ENCODE measurements around the gene CDHR2. TPM values are rescaled to one million over a fixed set of nuclear protein-coding genes. Genes with fewer than 3 reads are reported as not detected.

The CDHR2 gene, protein sequence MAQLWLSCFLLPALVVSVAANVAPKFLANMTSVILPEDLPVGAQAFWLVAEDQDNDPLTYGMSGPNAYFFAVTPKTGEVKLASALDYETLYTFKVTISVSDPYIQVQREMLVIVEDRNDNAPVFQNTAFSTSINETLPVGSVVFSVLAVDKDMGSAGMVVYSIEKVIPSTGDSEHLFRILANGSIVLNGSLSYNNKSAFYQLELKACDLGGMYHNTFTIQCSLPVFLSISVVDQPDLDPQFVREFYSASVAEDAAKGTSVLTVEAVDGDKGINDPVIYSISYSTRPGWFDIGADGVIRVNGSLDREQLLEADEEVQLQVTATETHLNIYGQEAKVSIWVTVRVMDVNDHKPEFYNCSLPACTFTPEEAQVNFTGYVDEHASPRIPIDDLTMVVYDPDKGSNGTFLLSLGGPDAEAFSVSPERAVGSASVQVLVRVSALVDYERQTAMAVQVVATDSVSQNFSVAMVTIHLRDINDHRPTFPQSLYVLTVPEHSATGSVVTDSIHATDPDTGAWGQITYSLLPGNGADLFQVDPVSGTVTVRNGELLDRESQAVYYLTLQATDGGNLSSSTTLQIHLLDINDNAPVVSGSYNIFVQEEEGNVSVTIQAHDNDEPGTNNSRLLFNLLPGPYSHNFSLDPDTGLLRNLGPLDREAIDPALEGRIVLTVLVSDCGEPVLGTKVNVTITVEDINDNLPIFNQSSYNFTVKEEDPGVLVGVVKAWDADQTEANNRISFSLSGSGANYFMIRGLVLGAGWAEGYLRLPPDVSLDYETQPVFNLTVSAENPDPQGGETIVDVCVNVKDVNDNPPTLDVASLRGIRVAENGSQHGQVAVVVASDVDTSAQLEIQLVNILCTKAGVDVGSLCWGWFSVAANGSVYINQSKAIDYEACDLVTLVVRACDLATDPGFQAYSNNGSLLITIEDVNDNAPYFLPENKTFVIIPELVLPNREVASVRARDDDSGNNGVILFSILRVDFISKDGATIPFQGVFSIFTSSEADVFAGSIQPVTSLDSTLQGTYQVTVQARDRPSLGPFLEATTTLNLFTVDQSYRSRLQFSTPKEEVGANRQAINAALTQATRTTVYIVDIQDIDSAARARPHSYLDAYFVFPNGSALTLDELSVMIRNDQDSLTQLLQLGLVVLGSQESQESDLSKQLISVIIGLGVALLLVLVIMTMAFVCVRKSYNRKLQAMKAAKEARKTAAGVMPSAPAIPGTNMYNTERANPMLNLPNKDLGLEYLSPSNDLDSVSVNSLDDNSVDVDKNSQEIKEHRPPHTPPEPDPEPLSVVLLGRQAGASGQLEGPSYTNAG (N-terminal part only)
- 10 to 100 TPM; 15.0 to 25.7 (median 21.7) TPM for polyA plus RNA-seq (ENCODE audit: insufficient read length in 4 of 4)

- DNase-seq (ENCODE audit: low read depth in 4 of 4, low spot score in 2 of 4): no peak
These were observed at the start of gene CDHR2 for GRCh38 chr5:176548967-176549444. Gene CDHR2, plus strand, starts transcription at chr5:176549342. Its CDS starts 16,011 bp downstream, at chr5:176565353.

GRCh38 chr5:176500511-176500910, 48.6 kb upstream of the CDHR2 start:
- no peak for DNase-seq (ENCODE audit: low read depth in 4 of 4, low spot score in 2 of 4)

DNA sequence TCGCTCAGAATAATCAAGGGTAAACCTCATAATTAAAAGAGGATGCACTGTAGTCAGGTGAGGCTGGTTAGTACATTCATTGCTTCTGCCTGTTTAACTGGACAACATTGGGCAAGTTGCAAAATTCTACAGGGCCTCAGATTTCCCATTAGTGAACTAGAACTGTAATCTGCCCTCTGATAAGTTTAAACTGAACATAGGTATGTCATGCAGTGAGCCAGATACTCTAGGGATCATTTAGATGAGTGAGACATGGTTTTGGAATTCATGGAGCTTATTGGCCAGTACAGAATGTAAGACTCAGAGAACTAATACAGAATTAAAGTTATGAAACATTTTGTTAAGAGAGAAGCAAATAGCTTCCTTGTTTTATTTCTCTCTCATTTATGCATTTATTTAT, 47.8 kb upstream of the CDHR2 start:
- no peak for DNase-seq (ENCODE audit: low read depth in 4 of 4, low spot score in 2 of 4)

DNA sequence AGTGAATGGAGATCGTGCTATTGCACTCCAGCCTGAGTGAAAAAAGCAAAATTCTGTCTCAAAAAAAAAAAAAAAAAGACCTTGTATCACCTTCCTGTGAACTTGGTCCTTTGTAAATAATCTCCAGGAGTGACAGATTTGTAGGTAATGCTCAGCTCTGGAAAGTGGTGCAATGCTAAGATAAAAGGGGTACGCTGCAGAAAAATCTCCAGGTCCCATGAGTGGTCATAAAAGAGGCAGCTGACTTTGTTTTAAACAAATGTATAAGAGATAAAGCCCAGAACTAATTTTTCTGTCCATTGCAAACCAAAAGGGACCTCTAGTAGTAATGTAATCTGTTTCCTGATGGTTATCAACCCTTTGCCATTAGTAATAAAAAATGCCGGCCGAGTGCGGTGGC, 45.6 kb upstream of the CDHR2 start:
- no peak for DNase-seq (ENCODE audit: low read depth in 4 of 4, low spot score in 2 of 4)

DNA sequence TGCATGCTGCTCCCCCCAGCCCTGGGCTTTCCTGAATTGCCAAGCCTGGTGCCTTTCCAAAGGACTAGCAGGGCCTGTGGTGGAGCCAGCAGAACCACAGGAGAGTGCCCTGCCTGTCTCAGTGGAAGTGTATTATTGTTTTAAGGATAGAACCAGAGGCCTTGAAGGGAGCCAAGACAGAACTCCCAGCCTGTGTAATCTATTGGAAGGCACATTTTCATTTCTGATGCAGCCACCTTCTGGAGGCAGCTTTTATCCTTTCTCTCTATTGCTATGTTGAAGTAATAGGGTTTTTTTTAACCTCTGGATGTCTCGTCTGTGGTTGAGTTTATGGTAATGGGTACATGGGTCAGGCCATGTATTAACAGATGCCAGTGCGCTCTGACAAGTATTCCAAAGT, 41.2 kb upstream of the CDHR2 start:
- no peak for DNase-seq (ENCODE audit: low read depth in 4 of 4, low spot score in 2 of 4)

GRCh38 chr5:176508603-176509002, 40.5 kb upstream of the CDHR2 start:
- no peak for DNase-seq (ENCODE audit: low read depth in 4 of 4, low spot score in 2 of 4)

GRCh38 chr5:176513788-176514187, 35.4 kb upstream of the CDHR2 start:
- no peak for DNase-seq (ENCODE audit: low read depth in 4 of 4, low spot score in 2 of 4)

GRCh38 chr5:176514244-176514950, 34.7 kb upstream of the CDHR2 start:
- no peak for DNase-seq (ENCODE audit: low read depth in 4 of 4, low spot score in 2 of 4)

- DNase-seq (ENCODE audit: low read depth in 4 of 4, low spot score in 2 of 4): no peak
These were observed 33.7 kb upstream of the CDHR2 start for GRCh38 chr5:176515396-176515795.

DNA sequence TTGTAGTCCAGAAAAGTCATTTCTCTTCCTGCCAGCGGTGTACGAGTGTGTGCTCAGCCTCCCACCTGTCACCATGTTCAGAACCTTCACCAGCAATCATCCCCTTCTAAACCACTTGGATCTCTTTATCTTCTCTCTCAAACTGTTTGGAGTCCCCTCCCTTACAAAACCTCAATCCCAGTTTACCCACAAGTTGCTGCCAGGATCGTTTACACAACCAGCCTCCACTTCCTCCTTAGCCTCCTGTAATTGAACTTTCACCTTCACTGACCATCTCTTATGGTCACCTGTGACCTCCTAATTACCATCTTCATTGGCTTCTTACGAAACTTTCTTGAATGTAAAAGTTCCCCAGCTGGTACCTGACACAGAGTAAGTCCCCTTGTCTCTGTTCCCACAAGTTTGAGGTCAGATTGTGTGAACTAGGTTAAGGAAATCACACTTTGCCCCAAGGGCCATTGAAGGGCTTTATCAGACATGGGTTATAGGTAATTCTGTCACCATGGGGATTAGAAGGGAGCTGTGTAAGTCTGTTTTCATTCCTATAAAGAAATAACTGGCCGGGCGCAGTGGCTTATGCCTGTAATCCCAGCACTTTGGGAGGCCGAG, 32.0 kb upstream of the CDHR2 start:
- DNase-seq (ENCODE audit: low read depth in 4 of 4, low spot score in 2 of 4): no peak

DNA sequence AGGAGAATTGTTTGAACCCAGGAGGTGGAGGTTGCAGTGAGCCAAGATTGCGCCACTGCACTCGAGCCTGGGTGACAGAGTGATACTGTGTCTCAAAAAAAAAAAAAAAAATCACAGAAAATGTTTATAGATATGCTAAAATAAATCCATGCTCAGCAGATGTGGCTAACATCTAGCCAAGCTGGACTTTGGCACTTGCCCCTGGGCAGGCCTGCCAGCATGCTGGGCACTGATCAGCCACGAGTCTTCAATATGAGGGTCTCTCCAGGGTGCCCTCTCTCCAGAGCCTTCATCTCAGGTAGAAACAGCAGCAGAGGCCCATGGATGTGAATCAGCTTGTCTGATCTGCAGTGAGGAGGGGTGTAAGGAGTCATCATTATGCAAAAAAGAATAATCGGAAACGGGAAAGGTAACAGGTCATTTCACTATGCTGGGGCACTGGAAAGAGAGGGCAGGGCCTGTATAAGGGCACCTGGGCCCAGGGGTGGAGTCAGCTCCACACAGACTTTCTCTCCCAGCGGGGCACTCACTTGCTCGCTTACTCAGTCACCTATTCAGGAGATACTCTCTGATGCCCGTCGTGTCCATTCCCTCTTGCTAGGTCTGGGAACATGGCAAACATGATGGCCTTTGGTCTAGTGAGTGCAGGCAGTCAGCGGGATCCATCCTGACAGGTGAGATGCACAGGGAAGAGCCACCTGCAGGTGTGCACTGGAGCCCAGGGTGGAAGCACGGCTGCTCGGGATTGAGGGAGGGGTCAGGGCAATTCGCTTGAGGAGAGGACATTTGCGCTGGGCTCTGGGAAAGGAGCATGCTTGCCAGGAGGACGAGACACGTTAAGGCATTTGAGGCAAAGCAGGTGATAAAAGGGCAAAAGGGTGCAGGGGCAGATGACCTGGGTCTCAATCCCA, 29.1 kb upstream of the CDHR2 start:
- DNase-seq (ENCODE audit: low read depth in 4 of 4, low spot score in 2 of 4): no peak

GRCh38 chr5:176521286-176521685, 27.9 kb upstream of the CDHR2 start:
- no peak for DNase-seq (ENCODE audit: low read depth in 4 of 4, low spot score in 2 of 4)

- no peak for DNase-seq (ENCODE audit: low read depth in 4 of 4, low spot score in 2 of 4)
These were observed 27.4 kb upstream of the CDHR2 start for GRCh38 chr5:176521699-176522263.

- no peak for DNase-seq (ENCODE audit: low read depth in 4 of 4, low spot score in 2 of 4)
These were observed 25.0 kb upstream of the CDHR2 start for GRCh38 chr5:176524138-176524537.

GRCh38 chr5:176524987-176525386, 24.2 kb upstream of the CDHR2 start:
- no peak for DNase-seq (ENCODE audit: low read depth in 4 of 4, low spot score in 2 of 4)

GRCh38 chr5:176525677-176526076, 23.5 kb upstream of the CDHR2 start:
- no peak for DNase-seq (ENCODE audit: low read depth in 4 of 4, low spot score in 2 of 4)

- DNase-seq (ENCODE audit: low read depth in 4 of 4, low spot score in 2 of 4): no peak
These were observed 22.7 kb upstream of the CDHR2 start for GRCh38 chr5:176526462-176526861.
